Measurements from ENCODE around the gene MOB4.
"Not testable (repeated sequence)": the region's sequence is repeated elsewhere in the genome, so short reads cannot be mapped to it uniquely, and the experiment has no call there.

MOB4 gene

DNA sequence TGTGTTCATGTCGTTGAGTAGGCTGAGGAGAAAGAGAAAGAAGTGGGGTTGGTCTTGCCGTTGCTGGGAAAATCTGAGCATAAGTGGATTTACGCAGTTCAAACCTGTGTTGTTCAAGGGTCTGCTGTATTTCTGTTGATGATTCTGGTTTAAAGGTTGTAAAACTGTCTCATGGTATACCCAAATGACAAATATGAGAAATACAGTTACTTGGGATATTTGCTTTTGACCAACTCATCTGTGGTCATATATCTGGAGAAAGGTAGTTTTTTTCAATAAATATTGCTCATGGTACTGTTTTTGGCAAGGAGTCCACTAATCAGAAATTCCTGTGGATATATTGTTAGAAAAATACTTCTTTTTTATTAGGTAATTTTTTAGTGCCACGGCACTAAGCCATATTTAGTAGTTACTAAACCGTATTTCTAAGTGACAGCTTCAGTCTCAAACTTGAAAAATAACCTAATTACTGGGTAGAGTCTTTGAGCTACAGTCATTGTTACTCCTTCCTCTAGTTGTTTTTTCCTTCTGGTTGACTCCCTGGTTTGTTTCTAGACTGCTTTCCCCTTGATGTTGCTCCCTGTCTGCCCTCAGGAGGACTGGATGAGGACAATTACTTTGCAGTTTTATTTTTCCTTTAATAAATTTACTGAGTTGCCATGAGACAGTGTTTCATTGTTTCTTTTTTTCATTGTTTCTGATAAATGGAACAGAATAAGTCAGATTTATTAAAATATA is 31.5 kb downstream of the MOB4 start:
- no peak for TF ChIP-seq CTCF (IDR thresholded peaks at IDR 0.05)
- no peak overlapping the region for H3K4me3 ChIP-seq
- no peak overlapping the region for H3K27ac ChIP-seq
- no peak for DNase-seq (ENCODE audit: low spot score)

DNA sequence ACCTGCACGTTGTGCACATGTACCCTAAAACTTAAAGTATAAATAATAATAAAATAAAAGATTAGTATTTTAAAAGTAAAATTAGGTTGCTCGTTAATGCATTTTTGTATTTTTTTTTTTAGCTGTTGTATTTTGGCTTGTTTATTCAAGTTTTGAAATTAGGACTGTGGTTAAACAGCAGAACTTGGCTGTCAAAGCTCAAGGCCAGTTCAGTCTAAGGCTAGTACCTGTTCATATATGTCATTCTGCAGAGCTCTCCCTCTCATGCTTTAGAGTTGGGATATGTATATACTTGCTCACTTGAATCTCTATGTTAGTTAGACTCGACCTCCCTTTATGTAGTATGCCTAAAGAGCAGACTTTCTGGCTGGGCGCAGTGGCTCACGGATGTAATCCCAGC is 32.7 kb downstream of the MOB4 start:
- no peak for DNase-seq (ENCODE audit: low spot score)
- no peak overlapping the region for H3K27ac ChIP-seq
- no peak for TF ChIP-seq CTCF (IDR thresholded peaks at IDR 0.05)
- no peak overlapping the region for H3K4me3 ChIP-seq

- not testable (repeated sequence) for H3K27ac ChIP-seq; DNase-seq (ENCODE audit: low spot score); H3K4me3 ChIP-seq
These were observed 35.4 kb downstream of the MOB4 start for GRCh38 chr2:197551260-197551659.

DNA sequence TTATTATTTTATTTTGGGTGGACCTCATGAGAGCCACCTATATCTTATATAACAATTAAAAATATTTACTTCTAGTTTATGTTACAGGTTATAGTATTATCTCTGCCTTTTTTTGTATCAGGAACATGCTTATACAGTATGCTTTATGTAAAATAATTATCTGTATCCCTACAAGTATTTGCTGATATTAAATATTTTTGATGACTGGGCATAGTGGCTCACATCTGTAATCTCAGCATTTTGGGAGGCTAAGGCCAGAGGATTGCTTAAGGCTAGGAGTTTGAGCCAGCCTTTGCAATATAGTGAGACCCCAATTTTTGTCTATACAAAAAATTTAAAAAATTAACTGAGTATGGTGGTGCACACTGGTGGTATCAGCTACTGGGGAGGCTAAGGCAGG is 39.6 kb downstream of the MOB4 start:
- no peak for DNase-seq (ENCODE audit: low spot score)
- TF ChIP-seq CTCF (IDR thresholded peaks at IDR 0.05): no peak
- no peak overlapping the region for H3K27ac ChIP-seq
- H3K4me3 ChIP-seq: no peak overlapping the region

DNA sequence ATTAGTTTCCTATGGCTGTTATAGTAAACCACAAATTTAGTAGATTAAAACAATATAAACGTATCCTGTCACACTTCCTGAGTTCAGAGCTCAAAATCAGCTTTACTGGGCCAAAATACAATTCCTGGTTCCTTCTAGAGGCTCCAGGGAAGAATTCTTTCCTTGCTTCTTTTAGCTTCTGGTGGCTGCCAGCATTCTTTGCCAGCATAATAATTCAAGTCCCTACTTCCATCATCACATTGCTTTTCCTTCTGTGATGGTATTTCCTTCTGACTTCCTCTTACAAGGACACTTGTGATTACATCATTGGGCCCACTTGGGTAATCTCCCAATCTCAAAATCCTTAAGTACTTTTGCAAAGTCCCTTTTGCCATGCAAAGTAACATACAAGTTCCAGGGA is 40.6 kb downstream of the MOB4 start:
- no peak for TF ChIP-seq CTCF (IDR thresholded peaks at IDR 0.05)
- Histone ChIP-seq H3K27ac (peak overlapping the region in 1 of 2 donors; percentile 16), H3K4me3 (no peak overlapping the region)
- DNase-seq (ENCODE audit: low spot score): no peak

GRCh38 chr2:197558393-197558792 is 42.5 kb downstream of the MOB4 start:
- TF ChIP-seq CTCF (IDR thresholded peaks at IDR 0.05): no peak

GRCh38 chr2:197559681-197560080 is 43.8 kb downstream of the MOB4 start:
- no peak overlapping the region for H3K4me3 ChIP-seq
- no peak for DNase-seq (ENCODE audit: low spot score)
- no peak overlapping the region for H3K27ac ChIP-seq
- no peak for TF ChIP-seq CTCF (IDR thresholded peaks at IDR 0.05)

More at GRCh38 chr2:197558393-197558792, 42.5 kb downstream of the MOB4 start:
- Histone ChIP-seq H3K27ac (no peak overlapping the region), H3K4me3 (no peak overlapping the region)
- DNase-seq (ENCODE audit: low spot score): no peak
